Left colon (tissue), 2 donors: ENCODE measurements around the gene ALKBH7. TPM values are rescaled to one million over a fixed set of nuclear protein-coding genes. Genes with fewer than 3 reads are reported as not detected.
"Not testable (repeated sequence)": the region's sequence is repeated elsewhere in the genome, so short reads cannot be mapped to it uniquely, and the experiment has no call there.

Experiments
- ATAC-seq: fragments of 200-7000 bp; cut with Tn5 transposase; one replicate; pipeline ENCODE4 v1.9.1; 2020; ENCODE audit warnings: mild to moderate bottlenecking, moderate library complexity
- DNase-seq, 2 donors: peaks; one replicate each; pipeline ENCODE4 v3.0.0-alpha.2; 2020
- intact Hi-C, 2 donors: fragments of 100-400 bp; cut with DNase I in 1 of 2; cut with micrococcal nuclease in 1 of 2; formaldehyde crosslinking; loops; one replicate each; pipeline versions ENCODE4 v1.11.2 to v1.14.0; 2022; cut with DNase I, micrococcal nuclease
- long read RNA-seq: library from polyadenylated mRNA; unstranded; transcript quantifications from one replicate; pipeline ENCODE4 v2.0.0, GENCODE V29; 2021
- total RNA-seq, 2 donors: library from RNA; stranded (reverse); fragmentation: NEBNext Ultra II Directional; extraction: Animal tissue kit (Norgen Biotek cat#: 25700); gene quantifications; one replicate each; pipeline ENCODE4 v1.2.1, GENCODE V29; 2021
- donor health status: DM: no; HTN: no; CAD: no.
- donor health status: DM: yes; HTN: yes; CAD: no.

Gene ALKBH7, protein sequence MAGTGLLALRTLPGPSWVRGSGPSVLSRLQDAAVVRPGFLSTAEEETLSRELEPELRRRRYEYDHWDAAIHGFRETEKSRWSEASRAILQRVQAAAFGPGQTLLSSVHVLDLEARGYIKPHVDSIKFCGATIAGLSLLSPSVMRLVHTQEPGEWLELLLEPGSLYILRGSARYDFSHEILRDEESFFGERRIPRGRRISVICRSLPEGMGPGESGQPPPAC
- total RNA-seq: 100 to 1,000 TPM; 134 to 154 TPM
- long read RNA-seq, transcript ALKBH7-201 (4 exons, 1,332 nt): major isoform, 56 of 63 reads
- long read RNA-seq, partial matches to known transcripts: 7 of 63 reads
- long read RNA-seq, other reads (novel, unspliced or antisense): 0 of 63 reads

- intact Hi-C loops: no loop called here
- peak; percentile 99 to 100 for DNase-seq
- peak; percentile 80 for ATAC-seq
These were observed at the start of gene ALKBH7 for GRCh38 chr19:6372594-6373095. Gene ALKBH7 (plus strand): TSS chr19:6372794. CDS start chr19:6372821, 27 bp downstream.

GRCh38 chr19:6324757-6325156, 47.8 kb upstream of the ALKBH7 start:
- ATAC-seq (no peak), DNase-seq (no peak)
- intact Hi-C loops: no loop called here

DNA sequence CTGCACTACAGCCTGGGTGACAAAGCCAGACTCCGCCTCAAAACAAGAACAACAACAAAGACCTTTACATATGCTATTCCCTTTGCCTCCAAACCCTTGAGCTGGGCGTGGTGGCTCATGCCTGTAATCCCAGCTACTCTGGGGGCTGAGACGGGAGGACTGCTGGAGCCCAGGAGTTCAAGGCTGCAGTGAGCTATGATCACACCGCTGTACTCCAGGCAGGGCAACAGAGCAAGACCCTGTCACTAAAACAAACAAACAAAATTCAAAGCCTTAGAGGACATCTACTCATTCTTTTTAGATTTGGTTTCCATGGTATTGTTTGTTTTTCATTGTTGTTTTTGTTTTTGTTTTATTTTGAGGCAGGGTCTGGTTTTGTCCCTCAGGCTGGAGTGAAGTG, 47.0 kb upstream of the ALKBH7 start:
- DNase-seq (no peak), ATAC-seq (no peak)
- intact Hi-C loops: no loop called here

GRCh38 chr19:6326815-6327214, 45.8 kb upstream of the ALKBH7 start:
- DNase-seq: no peak
- intact Hi-C loops: no loop called here
- ATAC-seq: no peak

DNA sequence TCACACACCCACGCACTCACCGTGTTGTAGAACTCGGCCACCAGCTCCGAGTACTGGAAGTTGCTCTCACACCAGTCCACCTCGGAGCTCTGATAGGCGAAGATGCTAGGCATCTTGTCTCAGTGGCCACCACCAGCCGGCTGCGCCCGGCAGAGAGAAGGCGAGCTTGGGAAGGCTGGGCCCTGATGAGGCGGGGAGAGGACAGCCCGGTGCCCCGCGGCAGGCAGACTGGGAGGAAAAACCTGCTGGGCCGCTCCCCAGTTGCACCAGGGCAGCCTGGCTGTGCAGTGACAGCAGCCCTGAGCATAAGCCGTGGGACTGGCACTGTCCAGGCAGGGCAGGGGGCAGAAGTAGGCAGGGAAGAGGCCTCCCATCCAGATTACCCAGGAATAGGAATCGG, 39.2 kb upstream of the ALKBH7 start, which contains the start of gene ACER1:
Gene ACER1 (minus strand): TSS at position 174 of the 400 bp plus-strand sequence. CDS start 61 bp downstream, at position 113.
- ATAC-seq (no peak), DNase-seq (no peak)
- intact Hi-C loops: no loop called here

DNA sequence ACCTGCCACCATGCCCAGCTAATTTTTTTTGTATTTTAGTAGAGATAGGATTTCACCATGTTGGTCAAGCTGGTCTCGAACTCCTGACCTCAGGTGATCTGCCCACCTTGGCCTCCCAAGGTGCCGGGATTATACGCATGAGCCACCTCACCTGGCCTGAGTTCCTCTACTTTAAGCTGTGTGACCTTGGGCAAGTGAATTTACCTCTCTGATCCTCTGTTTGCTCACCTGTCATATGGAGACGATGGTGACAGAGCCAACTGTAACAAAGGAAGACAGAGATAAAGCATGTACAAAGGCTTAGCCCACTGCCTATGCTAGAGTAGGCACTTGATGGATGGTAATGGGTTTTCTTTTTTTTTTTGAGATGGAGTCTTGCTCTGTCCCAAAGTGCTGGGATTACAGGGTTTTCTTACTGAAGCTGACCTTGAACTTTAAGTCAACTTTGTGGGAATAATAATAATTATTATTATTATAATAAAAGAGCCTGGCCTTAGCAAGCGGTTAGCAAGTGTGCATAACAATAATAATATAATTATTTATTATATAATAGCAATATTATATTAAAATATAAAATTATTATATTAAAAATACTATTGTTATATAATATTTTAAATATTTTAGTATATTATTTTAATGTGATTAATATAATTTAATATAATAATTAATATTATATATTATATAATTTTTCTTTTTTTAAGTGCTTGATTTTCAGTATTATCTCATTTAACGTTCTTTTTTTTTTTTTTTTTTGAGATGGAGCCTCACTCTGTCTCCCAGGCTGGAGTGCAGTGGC, 37.9 kb upstream of the ALKBH7 start:
- intact Hi-C loops: no loop called here
- no peak for DNase-seq
- ATAC-seq: no peak

- DNase-seq: no peak
- intact Hi-C loops: no loop called here
- ATAC-seq: no peak
These were observed 31.9 kb upstream of the ALKBH7 start for GRCh38 chr19:6340493-6341201.

DNA sequence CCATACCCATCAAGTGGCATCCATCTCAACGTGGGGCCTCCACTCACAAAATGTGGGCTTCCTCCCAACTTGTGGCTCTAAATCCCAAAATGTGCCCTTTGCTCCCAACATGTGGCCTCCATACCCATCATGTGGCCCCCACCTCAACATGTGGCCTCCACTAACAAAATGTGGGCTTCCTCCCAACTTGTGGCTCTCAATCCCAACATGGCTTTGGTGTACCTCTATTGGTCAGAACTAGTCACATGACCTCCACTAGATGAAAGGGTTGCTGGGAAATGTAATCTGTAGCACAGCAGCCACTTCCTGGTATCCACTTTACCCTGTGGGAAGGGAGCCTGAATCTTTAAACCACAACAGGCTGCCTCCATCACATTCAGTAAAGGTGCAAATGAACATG, 29.1 kb upstream of the ALKBH7 start:
- DNase-seq (no peak), ATAC-seq (no peak)
- intact Hi-C loops: no loop called here

DNA sequence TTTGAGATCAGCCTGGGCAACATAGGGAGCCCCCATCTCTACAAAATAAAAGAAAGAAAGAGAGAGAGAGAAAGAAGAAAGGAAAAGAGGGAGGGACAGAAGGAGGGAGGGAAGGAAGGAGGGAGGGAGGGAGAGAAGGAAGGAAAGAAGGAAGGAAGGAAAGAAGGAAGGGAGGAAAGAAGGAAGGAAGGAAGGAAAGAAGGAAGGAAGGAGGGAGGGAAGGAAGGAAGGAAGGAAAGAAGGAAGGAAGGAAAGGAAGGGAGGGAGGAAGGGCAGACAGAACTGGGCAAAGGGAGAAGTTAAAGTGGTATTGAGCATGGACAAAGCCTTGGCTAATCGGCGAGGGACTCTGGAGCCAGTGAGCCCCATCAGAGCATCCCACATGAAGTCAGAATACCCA, 23.3 kb upstream of the ALKBH7 start:
- ATAC-seq, DNase-seq, intact Hi-C loops: not testable (repeated sequence)

- intact Hi-C loops: no loop called here
- DNase-seq (no peak), ATAC-seq (no peak)
These were observed 21.9 kb upstream of the ALKBH7 start for GRCh38 chr19:6350688-6351087.

GRCh38 chr19:6352381-6353165, 20.0 kb upstream of the ALKBH7 start:
- ATAC-seq: no peak
- intact Hi-C loops: no loop called here
- no peak for DNase-seq

GRCh38 chr19:6354098-6354674, 18.4 kb upstream of the ALKBH7 start:
- intact Hi-C loops: no loop called here
- DNase-seq (no peak), ATAC-seq (no peak)

- intact Hi-C loops, ATAC-seq, DNase-seq: not testable (repeated sequence)
These were observed 17.1 kb upstream of the ALKBH7 start for GRCh38 chr19:6355321-6356040.

- no peak for DNase-seq
- no peak for ATAC-seq
- intact Hi-C loops: no loop called here
These were observed 15.4 kb upstream of the ALKBH7 start for GRCh38 chr19:6357174-6357573.

DNA sequence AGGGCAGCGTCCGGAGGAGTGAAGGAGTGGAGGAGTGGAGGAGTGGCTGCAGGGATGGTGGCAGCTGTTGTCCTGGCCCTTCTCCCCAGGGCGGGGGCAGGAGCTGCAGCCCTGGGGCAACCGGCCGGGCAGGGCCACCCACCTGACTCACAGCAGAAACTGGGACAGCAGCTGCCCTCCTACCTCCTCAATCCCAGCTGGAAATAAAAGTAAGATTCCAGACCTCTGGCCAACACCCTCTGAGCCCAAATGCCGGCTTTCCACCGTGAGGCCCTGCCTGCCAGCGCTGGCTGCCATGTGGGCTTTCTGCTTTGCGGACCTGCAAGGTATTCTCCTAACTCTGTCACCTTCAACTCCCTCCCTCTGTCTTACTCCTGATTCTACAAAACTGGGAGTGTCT, 14.6 kb upstream of the ALKBH7 start:
- intact Hi-C loops: no loop called here
- no peak for DNase-seq
- ATAC-seq: no peak

GRCh38 chr19:6359568-6360341, 12.8 kb upstream of the ALKBH7 start:
- ATAC-seq (no peak), DNase-seq (no peak)
- intact Hi-C loops: no loop called here

GRCh38 chr19:6360445-6360844, 12.1 kb upstream of the ALKBH7 start:
- DNase-seq, ATAC-seq, intact Hi-C loops: not testable (repeated sequence)
